HepG2 (cell line): ENCODE data around the gene SLC16A3. TPM values are rescaled to one million over a fixed set of nuclear protein-coding genes. Genes with fewer than 3 reads are reported as not detected.

Experiments
- CHD2 ChIP-seq: IDR thresholded peaks from 2 replicates; pipeline ENCODE4 v1.6.1; 2011; ENCODE audit warnings: low read depth, low read length, improper control_type of control experiment
- IRX3 ChIP-seq: sonication (generic); formaldehyde crosslinking; IDR thresholded peaks from 2 replicates; pipeline ENCODE4 v1.8.1; 2023; ENCODE audit warnings: mild to moderate bottlenecking, low read depth, missing genetic modification reagents, borderline replicate concordance
- JDP2 ChIP-seq: sonication (generic); formaldehyde crosslinking; IDR thresholded peaks from 2 replicates; pipeline ENCODE4 v1.8.1; 2022; ENCODE audit warnings: missing genetic modification reagents, borderline replicate concordance
- KDM3A ChIP-seq: IDR thresholded peaks from 2 replicates; pipeline ENCODE4 v1.6.1; 2018; ENCODE audit warnings: low read depth, missing compliant biosample characterization
- KMT2B ChIP-seq: IDR thresholded peaks from 2 replicates; pipeline ENCODE4 v1.6.1; 2016; ENCODE audit warnings: missing genetic modification reagents, missing compliant biosample characterization
- MAFK ChIP-seq, 2 experiments: IDR thresholded peaks in 1 of 2; conservative IDR thresholded peaks in 1 of 2; 2 replicates each; pipeline ENCODE4 v1.6.1; 2011; ENCODE audit warnings: improper control_type of control experiment in 2 of 2, low read length in 2 of 2
- MYC ChIP-seq: sonication (generic); formaldehyde crosslinking; IDR thresholded peaks from 2 replicates; pipeline ENCODE4 v1.9.0; 2021; ENCODE audit warnings: missing genetic modification reagents, borderline replicate concordance
- PHF8 ChIP-seq: sonication (generic); formaldehyde crosslinking; IDR thresholded peaks from 2 replicates; pipeline ENCODE4 v1.5.0; 2020; ENCODE audit warnings: missing genetic modification reagents
- TAF1 ChIP-seq: sonication (generic); formaldehyde crosslinking; IDR thresholded peaks from 2 replicates; pipeline ENCODE4 v1.4.0; 2020; ENCODE audit warnings: missing genetic modification reagents
- ZFP82 ChIP-seq: sonication (generic); formaldehyde crosslinking; IDR thresholded peaks from 2 replicates; pipeline ENCODE4 v1.5.1; 2020; ENCODE audit warnings: mild to moderate bottlenecking, missing genetic modification reagents, borderline replicate concordance
- ZNF20 ChIP-seq: sonication (generic); formaldehyde crosslinking; IDR thresholded peaks from 2 replicates; pipeline ENCODE4 v1.4.0; 2020; ENCODE audit warnings: mild to moderate bottlenecking, moderate library complexity, missing genetic modification reagents
- ZNF354B ChIP-seq: sonication (generic); formaldehyde crosslinking; IDR thresholded peaks from 2 replicates; pipeline ENCODE4 v1.8.0; 2022; ENCODE audit warnings: mild to moderate bottlenecking, missing genetic modification reagents
- ZNF501 ChIP-seq: sonication (generic); formaldehyde crosslinking; IDR thresholded peaks from 2 replicates; pipeline ENCODE4 v1.5.1; 2020; ENCODE audit warnings: mild to moderate bottlenecking, moderate library complexity, missing genetic modification reagents
- ZNF564 ChIP-seq: sonication (generic); formaldehyde crosslinking; IDR thresholded peaks from 2 replicates; pipeline ENCODE4 v1.8.1; 2023; ENCODE audit warnings: mild to moderate bottlenecking, missing genetic modification reagents
- ZNF790 ChIP-seq: sonication (generic); formaldehyde crosslinking; IDR thresholded peaks from 2 replicates; pipeline ENCODE4 v1.8.0; 2022; ENCODE audit warnings: missing genetic modification reagents, mild to moderate bottlenecking, borderline replicate concordance
- ZNF839 ChIP-seq: sonication (generic); formaldehyde crosslinking; IDR thresholded peaks from 2 replicates; pipeline ENCODE4 v1.4.0; 2020; ENCODE audit warnings: missing genetic modification reagents, mild to moderate bottlenecking, borderline replicate concordance
- ZSCAN25 ChIP-seq: sonication (generic); formaldehyde crosslinking; IDR thresholded peaks from 2 replicates; pipeline ENCODE4 v1.8.0; 2022; ENCODE audit warnings: mild to moderate bottlenecking, missing genetic modification reagents
- polyA plus RNA-seq, 8 experiments: library from polyadenylated mRNA; depleted of rRNA in 3 of 8; stranded (reverse) in 7 of 8; unstranded in 1 of 8; fragments of >200 nt; fragmentation: Illumina TruSeq in 4 of 8; extraction: Trizol in 4 of 8; gene quantifications; 2 replicates each; pipeline versions ENCODE4 v1.2.1 to v1.2.3, GENCODE V29; 2011 to 2016; ENCODE audit warnings: low read depth in 4 of 8, missing spikeins in 1 of 8, mixed read lengths in 1 of 8; ENCODE audit not compliant: insufficient read depth in 1 of 8
- total RNA-seq, 5 experiments: library from RNA; depleted of rRNA; stranded (reverse); fragments of >200 nt; fragmentation: Illumina TruSeq; extraction: Trizol; gene quantifications; 2 replicates each; pipeline ENCODE4 v1.2.3, GENCODE V29; 2016; ENCODE audit warnings: low read depth in 1 of 5
- TF ChIP-seq, protein P1 (sequence below): IDR thresholded peaks from 2 replicates; pipeline ENCODE4 v1.6.1; 2016; ENCODE audit warnings: low read depth, missing genetic modification reagents, missing compliant biosample characterization
- TF ChIP-seq, protein P2 (sequence below), 2 experiments: fragments of 450-650 bp in 1 of 2; sonication (generic) in 1 of 2; formaldehyde crosslinking; IDR thresholded peaks; 2 replicates each; pipeline versions ENCODE4 v1.5.0 to v1.8.0; 2020 to 2022; ENCODE audit warnings: mild to moderate bottlenecking in 1 of 2, missing genetic modification reagents in 1 of 2
- TF ChIP-seq, protein P3 (sequence below): sonication (generic); formaldehyde crosslinking; IDR thresholded peaks from 2 replicates; pipeline ENCODE4 v1.8.0; 2022; ENCODE audit warnings: mild to moderate bottlenecking, missing genetic modification reagents, moderate library complexity
- TF ChIP-seq, protein P4 (sequence below): sonication (generic); formaldehyde crosslinking; IDR thresholded peaks from 2 replicates; pipeline ENCODE4 v1.8.1; 2023; ENCODE audit warnings: missing genetic modification reagents, mild to moderate bottlenecking, borderline replicate concordance
- TF ChIP-seq, protein P5 (sequence below): IDR thresholded peaks from 2 replicates; pipeline ENCODE4 v1.6.1; 2016

The SLC16A3 gene
- total and polyA plus RNA-seq, 2 of the 13 experiments (the other 11 are each of a cell fraction or from before 2014, with no cell fraction given): 242 to 349 TPM

DNA sequence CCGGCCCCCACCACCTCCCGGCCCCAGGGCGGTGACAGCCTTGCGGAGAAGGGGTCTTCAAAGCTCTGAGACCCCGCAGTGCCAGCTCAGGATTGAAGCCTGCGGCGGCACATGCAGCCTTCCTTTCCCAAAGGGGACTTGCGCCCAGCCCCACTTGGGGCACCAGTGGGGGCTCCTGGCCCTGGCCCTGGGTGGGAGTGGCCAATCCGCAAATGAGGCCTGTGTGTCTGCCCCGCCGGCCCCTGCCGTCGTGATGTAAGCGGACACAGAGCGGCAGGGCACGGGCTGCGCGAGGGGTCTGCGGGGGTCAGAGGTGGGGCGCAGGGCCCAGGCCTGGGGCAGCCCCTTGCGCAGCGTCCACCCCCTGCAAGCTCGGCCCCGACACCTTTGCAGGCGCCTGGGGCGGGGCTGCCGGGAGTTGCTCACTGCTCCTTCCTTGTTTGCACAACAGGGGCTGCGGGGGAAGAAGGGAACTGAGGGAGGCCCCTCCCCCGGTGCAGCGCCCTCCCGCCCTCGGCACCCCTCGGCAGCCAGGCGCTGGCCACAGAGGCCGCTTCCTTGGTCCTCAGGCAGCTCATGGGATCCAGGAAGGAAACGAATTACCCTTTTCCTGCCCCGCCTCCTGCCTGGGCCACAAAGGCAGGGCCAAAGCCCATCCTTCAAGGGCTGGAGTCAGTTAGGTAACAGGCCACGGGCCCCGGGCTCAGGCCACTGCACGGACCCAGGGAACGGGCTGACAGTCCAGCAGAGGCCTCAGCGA, 2.9 kb downstream of the SLC16A3 start (continued):
- no peak for TF ChIP-seq ZNF20 (CRISPR knock-in tag)
- peak; percentile 7; the same call in 1 of the 2 replicates for TF ChIP-seq ZNF564
- peak; percentile 41; the same call in 1 of the 2 replicates for TF ChIP-seq JDP2
- no peak for TF ChIP-seq ZNF839 (CRISPR knock-in tag)
- TF ChIP-seq ZNF354B (CRISPR knock-in tag): 0 out of 2 replicates have a peak, but pooled peaks have one; percentile 65
- no peak for TF ChIP-seq CHD2
- TF ChIP-seq, protein P1, sequence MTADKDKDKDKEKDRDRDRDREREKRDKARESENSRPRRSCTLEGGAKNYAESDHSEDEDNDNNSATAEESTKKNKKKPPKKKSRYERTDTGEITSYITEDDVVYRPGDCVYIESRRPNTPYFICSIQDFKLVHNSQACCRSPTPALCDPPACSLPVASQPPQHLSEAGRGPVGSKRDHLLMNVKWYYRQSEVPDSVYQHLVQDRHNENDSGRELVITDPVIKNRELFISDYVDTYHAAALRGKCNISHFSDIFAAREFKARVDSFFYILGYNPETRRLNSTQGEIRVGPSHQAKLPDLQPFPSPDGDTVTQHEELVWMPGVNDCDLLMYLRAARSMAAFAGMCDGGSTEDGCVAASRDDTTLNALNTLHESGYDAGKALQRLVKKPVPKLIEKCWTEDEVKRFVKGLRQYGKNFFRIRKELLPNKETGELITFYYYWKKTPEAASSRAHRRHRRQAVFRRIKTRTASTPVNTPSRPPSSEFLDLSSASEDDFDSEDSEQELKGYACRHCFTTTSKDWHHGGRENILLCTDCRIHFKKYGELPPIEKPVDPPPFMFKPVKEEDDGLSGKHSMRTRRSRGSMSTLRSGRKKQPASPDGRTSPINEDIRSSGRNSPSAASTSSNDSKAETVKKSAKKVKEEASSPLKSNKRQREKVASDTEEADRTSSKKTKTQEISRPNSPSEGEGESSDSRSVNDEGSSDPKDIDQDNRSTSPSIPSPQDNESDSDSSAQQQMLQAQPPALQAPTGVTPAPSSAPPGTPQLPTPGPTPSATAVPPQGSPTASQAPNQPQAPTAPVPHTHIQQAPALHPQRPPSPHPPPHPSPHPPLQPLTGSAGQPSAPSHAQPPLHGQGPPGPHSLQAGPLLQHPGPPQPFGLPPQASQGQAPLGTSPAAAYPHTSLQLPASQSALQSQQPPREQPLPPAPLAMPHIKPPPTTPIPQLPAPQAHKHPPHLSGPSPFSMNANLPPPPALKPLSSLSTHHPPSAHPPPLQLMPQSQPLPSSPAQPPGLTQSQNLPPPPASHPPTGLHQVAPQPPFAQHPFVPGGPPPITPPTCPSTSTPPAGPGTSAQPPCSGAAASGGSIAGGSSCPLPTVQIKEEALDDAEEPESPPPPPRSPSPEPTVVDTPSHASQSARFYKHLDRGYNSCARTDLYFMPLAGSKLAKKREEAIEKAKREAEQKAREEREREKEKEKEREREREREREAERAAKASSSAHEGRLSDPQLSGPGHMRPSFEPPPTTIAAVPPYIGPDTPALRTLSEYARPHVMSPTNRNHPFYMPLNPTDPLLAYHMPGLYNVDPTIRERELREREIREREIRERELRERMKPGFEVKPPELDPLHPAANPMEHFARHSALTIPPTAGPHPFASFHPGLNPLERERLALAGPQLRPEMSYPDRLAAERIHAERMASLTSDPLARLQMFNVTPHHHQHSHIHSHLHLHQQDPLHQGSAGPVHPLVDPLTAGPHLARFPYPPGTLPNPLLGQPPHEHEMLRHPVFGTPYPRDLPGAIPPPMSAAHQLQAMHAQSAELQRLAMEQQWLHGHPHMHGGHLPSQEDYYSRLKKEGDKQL (CRISPR knock-in tag): no peak
- TF ChIP-seq KDM3A (CRISPR knock-in tag): peak; percentile 90
- TF ChIP-seq ZNF790 (CRISPR knock-in tag): no peak
- no peak for TF ChIP-seq MAFK (conservative IDR thresholded peaks at IDR 0.05 in 1 of 2, IDR thresholded peaks at IDR 0.05 in 1 of 2; ENCODE audit: low read length in 2 of 2)
- TF ChIP-seq KMT2B (CRISPR knock-in tag): no peak
- TF ChIP-seq IRX3 (CRISPR knock-in tag): no peak
- no peak for TF ChIP-seq TAF1
- TF ChIP-seq, protein P2, sequence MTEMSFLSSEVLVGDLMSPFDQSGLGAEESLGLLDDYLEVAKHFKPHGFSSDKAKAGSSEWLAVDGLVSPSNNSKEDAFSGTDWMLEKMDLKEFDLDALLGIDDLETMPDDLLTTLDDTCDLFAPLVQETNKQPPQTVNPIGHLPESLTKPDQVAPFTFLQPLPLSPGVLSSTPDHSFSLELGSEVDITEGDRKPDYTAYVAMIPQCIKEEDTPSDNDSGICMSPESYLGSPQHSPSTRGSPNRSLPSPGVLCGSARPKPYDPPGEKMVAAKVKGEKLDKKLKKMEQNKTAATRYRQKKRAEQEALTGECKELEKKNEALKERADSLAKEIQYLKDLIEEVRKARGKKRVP (CRISPR knock-in tag; IDR thresholded peaks at IDR 0.05): peak in 1 of 2 experiments; percentile 59; a peak in 2 of 4 replicates
- TF ChIP-seq, protein P3, sequence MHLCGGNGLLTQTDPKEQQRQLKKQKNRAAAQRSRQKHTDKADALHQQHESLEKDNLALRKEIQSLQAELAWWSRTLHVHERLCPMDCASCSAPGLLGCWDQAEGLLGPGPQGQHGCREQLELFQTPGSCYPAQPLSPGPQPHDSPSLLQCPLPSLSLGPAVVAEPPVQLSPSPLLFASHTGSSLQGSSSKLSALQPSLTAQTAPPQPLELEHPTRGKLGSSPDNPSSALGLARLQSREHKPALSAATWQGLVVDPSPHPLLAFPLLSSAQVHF: 0 out of 2 replicates have a peak, but pooled peaks have one; percentile 80
- TF ChIP-seq, protein P4, sequence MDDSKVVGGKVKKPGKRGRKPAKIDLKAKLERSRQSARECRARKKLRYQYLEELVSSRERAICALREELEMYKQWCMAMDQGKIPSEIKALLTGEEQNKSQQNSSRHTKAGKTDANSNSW: 0 out of 2 replicates have a peak, but pooled peaks have one; percentile 37
- peak; percentile 67 for TF ChIP-seq PHF8
- TF ChIP-seq MYC (CRISPR knock-in tag): peak; percentile 70; the same call in 1 of the 2 replicates
- TF ChIP-seq ZNF501 (CRISPR knock-in tag): peak; percentile 89
- TF ChIP-seq ZFP82 (CRISPR knock-in tag): peak; percentile 51; the same call in 1 of the 2 replicates
- peak; percentile 86; the same call in 1 of the 2 replicates for TF ChIP-seq ZSCAN25 (CRISPR knock-in tag)
- TF ChIP-seq, protein P5, sequence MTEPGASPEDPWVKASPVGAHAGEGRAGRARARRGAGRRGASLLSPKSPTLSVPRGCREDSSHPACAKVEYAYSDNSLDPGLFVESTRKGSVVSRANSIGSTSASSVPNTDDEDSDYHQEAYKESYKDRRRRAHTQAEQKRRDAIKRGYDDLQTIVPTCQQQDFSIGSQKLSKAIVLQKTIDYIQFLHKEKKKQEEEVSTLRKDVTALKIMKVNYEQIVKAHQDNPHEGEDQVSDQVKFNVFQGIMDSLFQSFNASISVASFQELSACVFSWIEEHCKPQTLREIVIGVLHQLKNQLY (CRISPR knock-in tag): peak; percentile 54; the same call in 1 of the 2 replicates
